ENCODE measurements around the gene ZRANB1. TPM values are rescaled to one million over a fixed set of nuclear protein-coding genes. Genes with fewer than 3 reads are reported as not detected.

ZRANB1 gene
- total RNA-seq, 1 experiment from 2014 or later = 22.6 TPM

DNA sequence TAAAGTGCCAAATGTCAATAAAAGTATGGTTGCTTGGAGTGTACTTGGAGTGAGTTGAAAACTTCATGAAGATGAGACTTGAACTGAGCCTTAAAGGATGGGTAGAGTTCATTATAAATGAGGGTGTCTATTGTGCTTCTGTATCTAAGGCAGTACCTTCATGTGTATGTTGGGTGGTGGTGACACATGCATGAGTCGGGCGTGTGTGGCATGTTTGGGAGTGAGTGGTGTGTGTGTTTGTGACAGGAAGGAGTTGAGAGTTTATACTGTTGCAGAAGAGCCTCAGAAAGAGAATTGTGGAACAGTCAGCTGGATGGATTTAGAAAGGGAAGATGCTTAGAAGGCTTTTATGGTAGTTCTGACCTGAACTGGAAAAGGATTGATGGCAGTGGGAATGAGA lies 6.0 kb upstream of the ZRANB1 start:
- no peaks in the 10 kb centered on the region for H3K4me1 ChIP-seq (ENCODE audit: insufficient read depth, low read length, poor library complexity, severe bottlenecking)
- BruUV-seq (replicated peaks) = no TSS peak
- ChIA-PET CTCF (no interaction called here), POLR2A (ENCODE audit: low non-redundant PET) (no interaction called here)
- H3K27me3 ChIP-seq (replicated peaks; ENCODE audit: insufficient read depth, low read depth, low read length, poor library complexity) = no peaks in the 10 kb centered on the region
- no peak overlapping the region for H3K4me3 ChIP-seq (ENCODE audit: low read depth, low read length, poor library complexity, severe bottlenecking)
- DNase-seq (ENCODE audit: low spot score) = no peak
- TF ChIP-seq CTCF (conservative IDR thresholded peaks at IDR 0.05; ENCODE audit: low read depth, low read length) (no peak), EZH2 (IDR thresholded peaks at IDR 0.05; ENCODE audit: borderline replicate concordance, low read depth, low read length, poor library complexity, severe bottlenecking) (no peak)
- no peak overlapping the region for H3K27ac ChIP-seq (ENCODE audit: low read depth, low read length, poor library complexity, severe bottlenecking)
- H3K36me3 ChIP-seq (ENCODE audit: insufficient read depth, low read length, poor library complexity, severe bottlenecking) = no peaks in the 10 kb centered on the region
- no peaks in the 10 kb centered on the region for H3K9me3 ChIP-seq (ENCODE audit: low read depth, low read length, poor library complexity, severe bottlenecking)
- intact Hi-C loops (cut with micrococcal nuclease; ENCODE audit: unreplicated experiment) = no loop called here

- POLR2A ChIA-PET (ENCODE audit: low non-redundant PET) = no interaction called here
- DNase-seq (ENCODE audit: low spot score) = no peak
- no peaks in the 10 kb centered on the region for H3K27me3 ChIP-seq (replicated peaks; ENCODE audit: insufficient read depth, low read depth, low read length, poor library complexity)
- no peak overlapping the region for H3K4me3 ChIP-seq (ENCODE audit: low read depth, low read length, poor library complexity, severe bottlenecking)
- TF ChIP-seq EZH2 (IDR thresholded peaks at IDR 0.05; ENCODE audit: borderline replicate concordance, low read depth, low read length, poor library complexity, severe bottlenecking) (no peak), CTCF (conservative IDR thresholded peaks at IDR 0.05; ENCODE audit: low read depth, low read length) (no peak)
- intact Hi-C loops (cut with micrococcal nuclease; ENCODE audit: unreplicated experiment) = no loop called here
- peaks cover 2% of the 10 kb centered on the region for H3K4me1 ChIP-seq (ENCODE audit: insufficient read depth, low read length, poor library complexity, severe bottlenecking)
- H3K9me3 ChIP-seq (ENCODE audit: low read depth, low read length, poor library complexity, severe bottlenecking) = no peaks in the 10 kb centered on the region
- H3K27ac ChIP-seq (ENCODE audit: low read depth, low read length, poor library complexity, severe bottlenecking) = no peak overlapping the region
- no TSS peak for BruUV-seq (replicated peaks)
- H3K36me3 ChIP-seq (ENCODE audit: insufficient read depth, low read length, poor library complexity, severe bottlenecking) = no peaks in the 10 kb centered on the region
- CTCF ChIA-PET = no interaction called here
Observed at GRCh38 chr10:124936813-124937212, 5.1 kb upstream of the ZRANB1 start.

DNA sequence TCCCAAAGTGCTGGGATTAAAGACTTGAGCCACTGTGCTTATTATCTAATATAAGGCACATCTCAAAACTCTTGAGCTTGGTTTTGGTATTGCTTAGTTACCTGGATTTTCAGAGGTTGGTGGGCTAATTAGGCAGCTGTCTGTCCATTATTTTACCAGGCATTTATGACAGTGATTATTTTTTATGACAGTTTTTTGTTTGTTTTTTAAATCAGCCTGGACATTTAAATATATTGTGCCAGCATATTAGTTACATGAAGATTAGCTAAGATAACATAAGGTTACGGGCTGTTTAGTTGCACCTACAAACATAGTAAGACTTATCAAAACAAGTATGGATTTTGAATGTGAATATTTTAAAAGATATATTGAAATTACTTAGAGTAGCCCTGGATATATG lies 2.6 kb upstream of the ZRANB1 start:
- intact Hi-C loops (cut with micrococcal nuclease; ENCODE audit: unreplicated experiment) = no loop called here
- Histone ChIP-seq H3K4me3 (ENCODE audit: low read depth, low read length, poor library complexity, severe bottlenecking) (no peak overlapping the region), H3K27ac (ENCODE audit: low read depth, low read length, poor library complexity, severe bottlenecking) (no peak overlapping the region), H3K4me1 (ENCODE audit: insufficient read depth, low read length, poor library complexity, severe bottlenecking) (peaks cover 13% of the 10 kb centered on the region), H3K36me3 (ENCODE audit: insufficient read depth, low read length, poor library complexity, severe bottlenecking) (no peaks in the 10 kb centered on the region), H3K9me3 (ENCODE audit: low read depth, low read length, poor library complexity, severe bottlenecking) (no peaks in the 10 kb centered on the region), H3K27me3 (replicated peaks; ENCODE audit: insufficient read depth, low read depth, low read length, poor library complexity) (no peaks in the 10 kb centered on the region)
- POLR2A ChIA-PET (ENCODE audit: low non-redundant PET) = no interaction called here
- no TSS peak for BruUV-seq (replicated peaks)
- CTCF ChIA-PET = no interaction called here
- TF ChIP-seq CTCF (conservative IDR thresholded peaks at IDR 0.05; ENCODE audit: low read depth, low read length) (no peak), EZH2 (IDR thresholded peaks at IDR 0.05; ENCODE audit: borderline replicate concordance, low read depth, low read length, poor library complexity, severe bottlenecking) (no peak)
- no peak for DNase-seq (ENCODE audit: low spot score)

All from A673 (cell line).